Stimulated activated CD4-positive, alpha-beta T cell treated with anti-CD3 and anti-CD28 coated beads, Interleukin-4, amount 100 ng/mL, for 24 hours (primary cell): ENCODE measurements around the gene C1orf35.
A peak's percentile ranks its signal among the peaks of the same experiment; 100 is the strongest.

ENCODE experiments used
- DNase-seq: peaks from one replicate; pipeline ENCODE4 v3.0.0-alpha.2; 2020

C1orf35 gene

GRCh38 chr1:228093050-228093906, 9.8 kb downstream of the C1orf35 start:
- no peak for DNase-seq

GRCh38 chr1:228092342-228093049, 10.6 kb downstream of the C1orf35 start:
- no peak for DNase-seq

GRCh38 chr1:228091084-228091483, 12.0 kb downstream of the C1orf35 start:
- no peak for DNase-seq

GRCh38 chr1:228090613-228091081, 12.5 kb downstream of the C1orf35 start:
- DNase-seq: no peak

- DNase-seq: no peak
Measured at GRCh38 chr1:228089519-228090380, 13.4 kb downstream of the C1orf35 start.

GRCh38 chr1:228088586-228089498, 14.3 kb downstream of the C1orf35 start:
- DNase-seq: no peak

GRCh38 chr1:228087771-228088251, 15.3 kb downstream of the C1orf35 start:
- DNase-seq: no peak

- no peak for DNase-seq
Measured at GRCh38 chr1:228085287-228085951, 17.7 kb downstream of the C1orf35 start.

GRCh38 chr1:228084797-228085196, 18.3 kb downstream of the C1orf35 start:
- no peak for DNase-seq

GRCh38 chr1:228084325-228084724, 18.8 kb downstream of the C1orf35 start:
- no peak for DNase-seq

- no peak for DNase-seq
Measured at GRCh38 chr1:228083871-228084278, 19.2 kb downstream of the C1orf35 start.

GRCh38 chr1:228082918-228083870, 19.9 kb downstream of the C1orf35 start:
- peak; percentile 36 for DNase-seq

GRCh38 chr1:228082214-228082917, 20.8 kb downstream of the C1orf35 start, which contains the start of gene ARF1:
Gene ARF1, plus strand, starts transcription at chr1:228082708. Its CDS starts 14,407 bp downstream, at chr1:228097115.
- peak; percentile 89 for DNase-seq

GRCh38 chr1:228081578-228082213, 21.4 kb downstream of the C1orf35 start:
- peak; percentile 21 for DNase-seq

GRCh38 chr1:228081144-228081543, 22.0 kb downstream of the C1orf35 start:
- DNase-seq: no peak

- no peak for DNase-seq
Measured at GRCh38 chr1:228079601-228080263, 23.4 kb downstream of the C1orf35 start.

- no peak for DNase-seq
Measured at GRCh38 chr1:228079013-228079412, 24.1 kb downstream of the C1orf35 start.
